Activated naive CD4-positive, alpha-beta T cell treated with anti-CD3 and anti-CD28 coated beads, Interleukin-2, amount 10 ng/mL, durations not matched to agents 7 days and 5 days (primary cell): ENCODE results near the gene FAM161B.
A peak's percentile ranks its signal among the peaks of the same experiment; 100 is the strongest.
"Not testable (repeated sequence)": the region's sequence is repeated elsewhere in the genome, so short reads cannot be mapped to it uniquely, and the experiment has no call there.

Experiments used
- CTCF ChIA-PET: fragments of 350-600 bp; sonication (Branson Sonifier 250); formaldehyde crosslinking; loops from one replicate; lab custom pipeline; 2021; ENCODE audit warnings: antibody characterized with exemption; lab: Charles Lee
- DNase-seq: peaks from one replicate; pipeline ENCODE4 v3.0.0-alpha.2; 2020
- H3K27ac Mint-ChIP-seq: one replicate; pipeline ENCODE4 v1.8.0; 2021; ENCODE audit warnings: mild to moderate bottlenecking, moderate library complexity, mixed read lengths
- H3K27me3 Mint-ChIP-seq: one replicate; pipeline ENCODE4 v1.8.0; 2021; ENCODE audit warnings: mild to moderate bottlenecking, mixed read lengths
- H3K36me3 Mint-ChIP-seq: one replicate; pipeline ENCODE4 v1.8.0; 2021; ENCODE audit warnings: mixed read lengths
- H3K4me1 Mint-ChIP-seq: one replicate; pipeline ENCODE4 v1.8.0; 2021; ENCODE audit warnings: mixed read lengths
- H3K4me3 Mint-ChIP-seq: one replicate; pipeline ENCODE4 v1.8.0; 2021; ENCODE audit warnings: mild to moderate bottlenecking, moderate library complexity, mixed read lengths
- H3K9me3 Mint-ChIP-seq: one replicate; pipeline ENCODE4 v1.8.0; 2021; ENCODE audit warnings: mixed read lengths

FAM161B gene

GRCh38 chr14:73949752-73950734, at the start of gene FAM161B, which contains the start of gene COQ6:
Gene FAM161B (minus strand): TSS chr14:73950094. CDS start chr14:73950026, 68 bp downstream.
Gene COQ6 (plus strand): TSS chr14:73950302. CDS start chr14:73950333, 31 bp downstream.
- CTCF ChIA-PET, result interaction anchor here (0.9 kb wide), 1 partner anchor 81 kb away, joined by 3 read pairs; no protein-coding TSS in a partner anchor
- Mint-ChIP-seq H3K27me3 (no peaks in the 10 kb centered on the region), H3K4me3 (peak within 1 kb of the TSS; percentile 96), H3K27ac (peak within 1 kb of the TSS; percentile 89), H3K4me1 (peaks cover 21% of the 10 kb centered on the region), H3K9me3 (no peaks in the 10 kb centered on the region), H3K36me3 (peaks cover 3% of the 10 kb centered on the region)
- DNase-seq, result peak; percentile 96

DNA sequence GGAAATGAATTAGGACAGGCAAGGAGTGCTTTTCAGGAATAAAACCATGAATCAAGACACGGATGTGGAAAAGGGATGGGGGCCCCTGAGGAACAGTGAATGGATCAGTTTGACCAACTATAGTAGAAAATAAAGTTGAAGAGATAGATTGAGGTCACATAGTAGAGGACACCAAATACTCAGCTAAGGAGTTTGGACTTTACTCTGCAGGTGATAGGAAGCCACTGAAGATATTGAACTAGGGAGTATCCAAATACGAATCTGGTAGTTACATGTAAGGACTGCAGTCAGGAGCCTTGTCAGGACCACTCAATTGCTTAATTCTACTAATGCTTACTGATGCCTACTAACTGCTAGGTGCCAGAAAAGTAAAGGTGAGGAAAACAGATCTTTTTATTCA, 48.8 kb upstream of the FAM161B start:
- CTCF ChIA-PET, result no interaction called here
- Mint-ChIP-seq H3K4me1 (no peaks in the 10 kb centered on the region), H3K27me3 (no peaks in the 10 kb centered on the region), H3K27ac (no peak overlapping the region), H3K36me3 (peaks cover 7% of the 10 kb centered on the region), H3K4me3 (no peak overlapping the region), H3K9me3 (no peaks in the 10 kb centered on the region)
- no peak for DNase-seq

DNA sequence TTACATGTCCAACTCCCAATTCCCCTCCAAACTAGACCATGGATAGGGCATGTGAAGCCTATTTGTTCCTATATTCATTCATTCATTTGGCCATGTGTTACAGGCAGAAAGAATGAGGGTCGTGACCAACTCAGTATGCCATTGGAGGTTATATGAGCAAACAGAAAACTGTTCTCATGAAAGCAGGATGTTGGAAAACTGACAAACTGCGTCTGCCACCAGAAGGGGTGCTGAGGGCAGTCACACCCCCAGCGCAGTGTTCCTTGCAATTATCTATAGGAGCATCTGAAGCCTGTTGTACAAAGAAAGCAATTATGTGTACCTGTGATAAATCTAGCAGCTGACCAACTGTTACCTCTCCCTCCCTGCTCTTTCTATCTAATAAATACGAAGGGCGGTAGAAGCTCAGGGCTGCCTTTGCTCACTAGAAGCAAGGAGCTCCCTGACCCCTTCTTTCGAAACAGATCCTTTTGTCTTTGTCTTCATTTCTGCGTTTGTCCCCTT, 48.1 kb upstream of the FAM161B start:
- Mint-ChIP-seq H3K36me3 (peaks cover 6% of the 10 kb centered on the region), H3K4me1 (no peaks in the 10 kb centered on the region), H3K9me3 (no peaks in the 10 kb centered on the region), H3K27ac (no peak overlapping the region), H3K4me3 (no peak overlapping the region), H3K27me3 (no peaks in the 10 kb centered on the region)
- CTCF ChIA-PET, result no interaction called here
- no peak for DNase-seq

GRCh38 chr14:73997108-73997943, 47.4 kb upstream of the FAM161B start:
- no peaks in the 10 kb centered on the region for H3K9me3 Mint-ChIP-seq
- DNase-seq, result no peak
- CTCF ChIA-PET, result interaction anchor here (1.0 kb wide), 1 partner anchor 11 kb away, joined by 6 read pairs; no protein-coding TSS in a partner anchor
- peaks cover 6% of the 10 kb centered on the region for H3K36me3 Mint-ChIP-seq
- no peaks in the 10 kb centered on the region for H3K27me3 Mint-ChIP-seq
- no peaks in the 10 kb centered on the region for H3K4me1 Mint-ChIP-seq
- H3K4me3 Mint-ChIP-seq, result no peak overlapping the region
- H3K27ac Mint-ChIP-seq, result no peak overlapping the region

DNA sequence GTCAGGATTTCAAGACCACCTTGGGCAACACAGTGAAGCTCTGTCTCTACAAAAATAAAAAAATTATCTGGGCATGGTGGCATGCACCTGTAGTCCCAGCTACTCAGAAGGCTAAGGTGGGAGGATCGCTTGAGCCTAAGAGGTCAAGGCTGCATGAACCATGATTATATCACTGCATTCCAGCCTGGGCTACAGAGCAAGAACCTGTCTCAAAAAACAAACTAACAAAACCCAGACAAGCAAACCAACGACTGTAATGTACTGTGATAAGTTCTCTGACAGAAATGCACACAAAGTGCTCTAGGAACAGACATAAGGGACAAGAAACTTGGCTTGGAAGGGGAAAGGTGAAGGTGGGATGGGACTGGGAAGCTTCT, 46.8 kb upstream of the FAM161B start:
- Mint-ChIP-seq H3K4me1 (no peaks in the 10 kb centered on the region), H3K4me3 (no peak overlapping the region), H3K27ac (no peak overlapping the region), H3K9me3 (no peaks in the 10 kb centered on the region), H3K36me3 (peaks cover 6% of the 10 kb centered on the region), H3K27me3 (no peaks in the 10 kb centered on the region)
- DNase-seq, result no peak
- CTCF ChIA-PET, result interaction anchor here (1.0 kb wide), 1 partner anchor 12 kb away, joined by 6 read pairs; no protein-coding TSS in a partner anchor

GRCh38 chr14:73995977-73996378, 46.1 kb upstream of the FAM161B start:
- no peaks in the 10 kb centered on the region for H3K9me3 Mint-ChIP-seq
- H3K4me1 Mint-ChIP-seq, result no peaks in the 10 kb centered on the region
- H3K4me3 Mint-ChIP-seq, result no peak overlapping the region
- H3K36me3 Mint-ChIP-seq, result peaks cover 6% of the 10 kb centered on the region
- no peak for DNase-seq
- CTCF ChIA-PET, result no interaction called here
- no peak overlapping the region for H3K27ac Mint-ChIP-seq
- no peaks in the 10 kb centered on the region for H3K27me3 Mint-ChIP-seq

DNA sequence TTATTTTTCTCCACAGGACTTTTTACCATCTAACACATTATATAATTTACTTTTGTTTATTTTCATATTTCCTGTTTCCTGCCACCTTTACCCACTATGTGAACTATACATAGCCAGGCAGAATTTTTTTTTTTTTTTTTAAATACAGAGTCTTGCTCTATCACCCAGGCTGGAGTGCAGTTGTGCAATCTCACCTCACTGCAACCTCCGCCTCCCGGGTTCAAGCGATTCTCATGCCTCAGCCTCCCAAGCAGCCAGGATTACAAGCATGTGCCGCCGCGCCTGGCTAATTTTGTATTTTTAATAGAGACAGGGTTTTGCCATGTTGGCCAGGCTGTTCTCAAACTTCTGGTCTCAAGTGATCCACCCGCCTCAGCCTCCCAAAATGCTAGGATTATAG, 45.0 kb upstream of the FAM161B start:
- H3K4me3 Mint-ChIP-seq, H3K9me3 Mint-ChIP-seq, H3K27ac Mint-ChIP-seq, CTCF ChIA-PET, H3K27me3 Mint-ChIP-seq, DNase-seq, H3K4me1 Mint-ChIP-seq, H3K36me3 Mint-ChIP-seq: not testable (repeated sequence)

DNA sequence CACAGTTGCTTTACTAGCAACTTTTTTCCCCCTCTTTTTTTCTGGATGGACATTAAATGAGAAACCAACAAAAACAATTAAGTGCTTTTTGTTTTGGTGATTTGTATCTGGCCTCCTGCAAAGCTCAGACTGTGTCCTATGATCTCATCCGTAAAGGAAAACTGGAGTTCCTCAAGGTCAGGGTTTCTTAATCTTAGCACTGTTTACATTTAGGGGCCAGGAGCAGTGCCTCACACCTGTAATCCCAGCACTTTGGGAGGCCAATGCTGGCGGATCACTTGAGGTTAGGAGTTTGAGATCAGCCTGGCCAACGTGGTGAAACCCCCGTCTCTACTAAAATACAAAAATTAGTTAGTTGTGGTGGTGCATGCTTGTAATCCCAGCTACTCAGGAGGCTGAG, 41.2 kb upstream of the FAM161B start:
- no peak overlapping the region for H3K4me3 Mint-ChIP-seq
- CTCF ChIA-PET, result no interaction called here
- H3K4me1 Mint-ChIP-seq, result no peaks in the 10 kb centered on the region
- DNase-seq, result no peak
- H3K9me3 Mint-ChIP-seq, result no peaks in the 10 kb centered on the region
- no peak overlapping the region for H3K27ac Mint-ChIP-seq
- no peaks in the 10 kb centered on the region for H3K27me3 Mint-ChIP-seq
- peaks cover 12% of the 10 kb centered on the region for H3K36me3 Mint-ChIP-seq

GRCh38 chr14:73988656-73989055, 38.8 kb upstream of the FAM161B start:
- H3K27me3 Mint-ChIP-seq, CTCF ChIA-PET, H3K27ac Mint-ChIP-seq, H3K4me3 Mint-ChIP-seq, H3K9me3 Mint-ChIP-seq, DNase-seq, H3K4me1 Mint-ChIP-seq: not testable (repeated sequence)
- peaks cover 18% of the 10 kb centered on the region for H3K36me3 Mint-ChIP-seq

- Mint-ChIP-seq H3K27me3 (no peaks in the 10 kb centered on the region), H3K36me3 (peaks cover 18% of the 10 kb centered on the region), H3K27ac (no peak overlapping the region), H3K9me3 (no peaks in the 10 kb centered on the region), H3K4me3 (no peak overlapping the region), H3K4me1 (no peaks in the 10 kb centered on the region)
- no peak for DNase-seq
- CTCF ChIA-PET, result no interaction called here
Measured at GRCh38 chr14:73988065-73988464, 38.2 kb upstream of the FAM161B start.

GRCh38 chr14:73977896-73978295, 28.0 kb upstream of the FAM161B start:
- CTCF ChIA-PET, result no interaction called here
- Mint-ChIP-seq H3K4me3 (no peak overlapping the region), H3K4me1 (no peaks in the 10 kb centered on the region), H3K36me3 (peaks cover 3% of the 10 kb centered on the region), H3K9me3 (no peaks in the 10 kb centered on the region), H3K27ac (no peak overlapping the region), H3K27me3 (no peaks in the 10 kb centered on the region)
- no peak for DNase-seq

DNA sequence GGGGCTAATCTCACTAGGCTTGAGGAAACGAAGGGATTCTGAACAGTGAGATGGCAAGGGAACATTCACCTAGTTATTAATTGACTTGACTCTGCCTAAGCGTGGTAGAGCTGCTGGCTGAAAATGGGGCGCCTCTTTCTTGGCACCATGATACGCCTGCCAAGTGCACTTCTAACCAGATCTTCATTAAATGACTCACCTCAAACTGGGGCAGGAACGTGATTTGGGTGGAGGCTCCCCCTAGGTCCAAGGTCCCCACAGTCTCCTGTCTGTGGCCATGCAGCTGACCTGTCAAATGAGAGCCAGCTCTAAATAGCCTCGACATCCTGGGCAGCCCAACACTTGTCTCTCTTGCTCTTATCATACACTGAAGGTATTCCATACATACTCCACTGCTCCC, 26.2 kb upstream of the FAM161B start:
- no peaks in the 10 kb centered on the region for H3K4me1 Mint-ChIP-seq
- CTCF ChIA-PET, result no interaction called here
- H3K27ac Mint-ChIP-seq, result no peak overlapping the region
- H3K4me3 Mint-ChIP-seq, result no peak overlapping the region
- H3K27me3 Mint-ChIP-seq, result no peaks in the 10 kb centered on the region
- H3K9me3 Mint-ChIP-seq, result no peaks in the 10 kb centered on the region
- peaks cover 8% of the 10 kb centered on the region for H3K36me3 Mint-ChIP-seq
- DNase-seq, result no peak

DNA sequence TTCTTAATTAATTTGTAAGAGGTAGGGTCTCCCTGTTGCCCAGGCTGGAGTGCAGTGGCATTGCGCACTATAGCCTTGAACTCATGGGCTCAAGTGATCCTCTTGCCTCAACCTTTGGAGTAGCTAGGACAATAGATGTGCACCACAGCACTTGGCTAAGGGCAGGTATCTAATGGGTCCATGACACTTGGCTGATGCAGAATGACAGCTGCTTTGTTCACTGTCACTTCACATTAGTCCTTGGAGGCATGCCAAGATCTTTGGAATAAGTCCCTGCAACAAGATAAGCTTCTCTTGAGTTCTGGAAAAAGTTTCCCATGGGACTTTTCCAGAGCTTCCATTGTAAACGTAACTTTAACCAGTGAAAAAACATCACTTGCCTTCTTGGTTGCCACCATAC, 23.6 kb upstream of the FAM161B start:
- no peaks in the 10 kb centered on the region for H3K4me1 Mint-ChIP-seq
- CTCF ChIA-PET, result no interaction called here
- no peak overlapping the region for H3K27ac Mint-ChIP-seq
- H3K9me3 Mint-ChIP-seq, result no peaks in the 10 kb centered on the region
- H3K4me3 Mint-ChIP-seq, result no peak overlapping the region
- no peak for DNase-seq
- no peaks in the 10 kb centered on the region for H3K27me3 Mint-ChIP-seq
- peaks cover 12% of the 10 kb centered on the region for H3K36me3 Mint-ChIP-seq

- Mint-ChIP-seq H3K27ac (no peak overlapping the region), H3K9me3 (no peaks in the 10 kb centered on the region), H3K4me1 (no peaks in the 10 kb centered on the region), H3K4me3 (no peak overlapping the region), H3K27me3 (no peaks in the 10 kb centered on the region), H3K36me3 (peaks cover 11% of the 10 kb centered on the region)
- no peak for DNase-seq
- CTCF ChIA-PET, result interaction anchor here (0.6 kb wide), 1 partner anchor 1484 kb away, joined by 3 read pairs; no protein-coding TSS in a partner anchor
Measured at GRCh38 chr14:73968885-73969284, 19.0 kb upstream of the FAM161B start.
